Measurements from ENCODE around the gene GPR156.

DNA sequence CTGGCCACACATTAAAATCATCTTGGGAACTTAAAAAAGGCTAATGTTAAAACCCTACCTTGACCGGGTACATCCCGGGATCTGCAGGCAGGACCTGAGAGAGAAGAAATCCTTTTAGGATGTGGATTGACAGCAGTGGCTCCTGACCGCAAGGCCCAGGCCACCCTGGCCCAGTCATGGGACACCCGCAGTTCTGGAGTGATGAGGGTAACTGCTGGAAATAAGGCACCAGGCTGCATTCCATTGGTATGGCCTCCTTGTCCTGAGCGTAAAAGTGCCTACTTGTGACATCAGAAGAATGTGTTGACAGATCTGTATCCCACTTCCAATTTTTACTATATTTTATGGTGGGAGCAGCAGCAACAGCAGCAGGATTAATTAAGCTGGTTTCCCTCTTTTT, 127.3 kb downstream of the GPR156 start:
- TF ChIP-seq CTCF (IDR thresholded peaks at IDR 0.05) (no peak), POLR2A (IDR thresholded peaks at IDR 0.05) (no peak)

All from Peyer's patch (tissue), 4 donors.